HG03558 (cell line): ENCODE results near the gene KLK15.

Experiments
- ATAC-seq: cut with Tn5 transposase; IDR thresholded peaks from one replicate; pipeline ENCODE4 v1.9.1; 2021; ENCODE audit warnings: moderate number of reproducible peaks; ENCODE audit not compliant: unreplicated experiment; ENCODE audit errors: extremely low read depth

The KLK15 gene

DNA sequence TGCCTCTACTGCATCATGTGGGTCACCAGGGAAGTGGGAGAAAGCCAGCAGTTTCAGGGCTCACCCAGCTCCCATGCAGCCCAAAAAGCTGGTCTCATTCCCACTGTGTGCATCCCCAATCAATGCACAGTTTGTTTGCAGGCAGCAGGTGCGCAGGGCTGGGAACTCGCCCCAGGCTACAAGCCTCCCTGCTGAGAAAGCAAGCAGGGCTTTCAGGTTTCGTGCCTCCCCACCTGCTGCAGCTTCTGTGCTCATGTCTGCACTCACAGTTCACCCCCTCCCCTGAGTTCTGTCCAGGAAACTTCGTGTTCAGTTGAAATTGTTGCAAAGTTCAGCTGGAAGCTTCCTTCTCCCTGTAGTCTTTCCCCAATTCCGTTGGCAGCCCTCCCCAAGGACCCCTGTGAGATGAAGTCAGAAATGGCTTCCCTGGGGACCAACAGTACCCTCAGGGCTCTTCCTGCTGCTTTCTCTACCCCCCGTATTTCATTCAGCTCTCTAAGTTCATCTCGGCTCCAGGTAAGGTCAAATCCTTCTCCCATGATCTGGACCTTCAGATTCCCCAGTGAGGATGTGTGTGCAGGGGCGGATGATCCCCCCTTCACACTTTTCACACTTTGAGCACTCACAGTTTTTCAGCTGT is 11.0 kb upstream of the KLK15 start:
- no peak for ATAC-seq

DNA sequence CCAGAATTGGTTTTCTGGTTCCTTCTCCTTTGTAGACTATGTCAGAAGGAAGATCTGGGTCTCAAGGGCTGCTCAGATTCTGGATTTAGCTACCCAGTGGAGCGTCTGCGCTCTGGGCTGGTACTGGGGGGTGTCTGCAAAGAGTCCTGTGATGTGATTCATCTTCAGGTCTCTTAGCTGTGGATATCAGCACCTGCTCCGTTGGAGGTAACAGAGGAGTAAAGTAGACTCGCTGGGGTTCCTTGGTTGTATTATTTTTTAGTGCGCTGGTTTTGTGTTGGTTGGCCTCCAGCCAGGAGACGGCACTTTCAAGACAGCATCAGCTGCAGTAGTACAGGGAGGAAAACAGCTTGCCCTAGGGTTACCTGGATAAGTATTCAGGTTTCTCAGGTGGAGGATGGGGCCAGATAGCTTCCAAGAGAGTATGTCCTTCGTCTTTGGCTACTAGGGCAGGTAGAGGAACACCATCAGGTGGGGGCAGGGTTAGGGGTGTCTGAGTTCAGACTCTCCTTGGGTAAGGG is 10.4 kb upstream of the KLK15 start:
- no peak for ATAC-seq

DNA sequence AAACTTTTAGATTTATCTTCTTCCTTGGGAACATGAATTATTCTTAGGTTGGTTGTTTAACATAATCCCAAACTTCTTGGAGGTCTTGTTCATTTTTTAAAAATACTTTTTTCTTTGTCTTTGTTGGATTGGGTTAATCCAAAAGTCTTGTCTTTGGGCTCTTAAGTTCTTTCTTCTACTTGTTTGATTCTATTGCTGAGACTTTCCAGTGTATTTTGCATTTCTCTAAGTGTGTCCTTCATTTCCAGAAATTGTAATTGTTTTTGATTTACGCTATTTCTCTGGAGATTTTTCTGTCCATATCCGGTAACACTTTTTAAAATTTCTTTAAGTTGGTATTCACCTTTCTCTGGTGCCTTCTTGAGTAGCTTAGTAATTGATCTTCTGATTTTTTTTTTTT is 9.8 kb upstream of the KLK15 start:
- no peak for ATAC-seq

DNA sequence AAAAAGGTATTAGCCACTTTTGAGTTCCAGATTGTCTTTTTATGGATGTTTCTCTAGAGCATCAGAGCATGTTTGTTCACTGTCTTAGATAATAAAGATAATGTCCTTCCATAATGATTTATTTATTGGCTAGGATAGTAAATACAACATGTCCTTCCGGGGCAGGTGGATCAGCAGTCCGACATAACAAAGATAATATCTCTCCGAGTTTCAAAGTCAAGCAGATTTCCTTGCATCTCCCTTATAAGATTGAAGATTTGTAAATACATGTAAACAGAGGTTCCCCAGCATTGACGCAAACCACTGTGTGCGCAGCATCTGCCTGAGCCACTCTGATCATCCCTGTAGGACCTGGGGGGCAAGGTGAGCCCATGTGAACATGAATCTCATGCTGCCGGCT is 8.8 kb upstream of the KLK15 start:
- ATAC-seq = no peak

DNA sequence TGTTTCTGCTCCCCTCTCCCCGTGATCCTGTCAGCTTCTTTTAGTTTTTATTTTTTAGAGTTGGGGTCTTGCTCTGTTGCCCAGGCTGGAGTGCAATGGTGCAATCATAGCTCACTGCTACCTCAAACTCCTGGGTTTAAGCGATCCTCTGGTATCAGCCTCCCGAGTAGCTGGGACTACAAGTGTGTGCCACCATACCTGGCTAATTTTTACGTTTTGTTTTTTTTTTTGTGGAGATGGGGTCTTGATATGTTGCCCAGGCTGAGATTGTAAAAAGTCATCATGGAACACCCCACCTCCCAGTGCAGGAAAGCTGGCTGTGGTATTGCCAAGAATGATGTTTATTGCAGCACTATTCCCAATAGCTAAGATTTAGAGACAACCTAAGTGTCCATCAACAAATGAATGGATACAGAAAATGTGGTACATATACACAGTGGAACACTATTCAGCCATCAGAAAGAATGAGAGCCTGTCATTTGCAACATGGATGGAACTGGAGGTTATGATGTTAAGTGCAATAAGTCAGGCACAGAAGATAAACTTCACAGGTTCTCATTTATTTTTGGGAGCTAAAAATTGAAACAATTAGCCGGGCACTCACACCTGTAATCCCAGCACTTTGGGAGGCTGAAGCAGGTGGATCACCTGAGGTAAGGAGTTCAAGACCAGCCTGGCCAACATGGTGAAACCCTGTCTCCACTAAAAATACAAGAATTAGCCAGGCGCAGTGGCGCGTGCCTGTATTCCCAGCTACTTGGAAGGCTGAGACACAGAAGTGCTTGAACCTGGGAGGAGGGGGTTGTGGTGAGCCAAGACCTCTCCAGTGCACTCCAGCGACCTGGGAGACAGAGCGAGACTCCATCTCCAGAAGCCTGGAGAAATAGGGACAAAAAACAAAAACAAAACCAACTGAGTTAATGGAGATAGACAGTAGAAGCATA is 6.6 kb upstream of the KLK15 start:
- no peak for ATAC-seq

DNA sequence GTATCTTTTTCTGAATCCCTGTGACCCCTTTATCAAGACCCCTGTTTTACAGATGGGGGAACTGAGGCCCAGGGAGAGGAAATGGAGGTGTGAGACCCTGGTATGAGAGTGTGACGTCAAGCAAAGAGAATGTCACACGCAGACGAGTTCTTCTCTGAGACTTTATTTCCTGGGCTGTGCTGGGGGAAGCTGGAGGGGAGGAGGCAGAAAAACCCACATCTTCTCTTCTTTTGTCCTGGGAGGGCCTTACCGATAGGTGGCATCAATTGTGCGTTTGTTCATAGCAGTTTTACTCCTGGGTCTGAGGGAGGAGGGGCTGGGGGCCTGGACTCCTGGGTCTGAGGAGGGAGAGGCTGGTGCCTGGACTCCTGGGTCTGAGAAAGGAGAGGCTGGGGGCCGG is 4.9 kb upstream of the KLK15 start:
- no peak for ATAC-seq

DNA sequence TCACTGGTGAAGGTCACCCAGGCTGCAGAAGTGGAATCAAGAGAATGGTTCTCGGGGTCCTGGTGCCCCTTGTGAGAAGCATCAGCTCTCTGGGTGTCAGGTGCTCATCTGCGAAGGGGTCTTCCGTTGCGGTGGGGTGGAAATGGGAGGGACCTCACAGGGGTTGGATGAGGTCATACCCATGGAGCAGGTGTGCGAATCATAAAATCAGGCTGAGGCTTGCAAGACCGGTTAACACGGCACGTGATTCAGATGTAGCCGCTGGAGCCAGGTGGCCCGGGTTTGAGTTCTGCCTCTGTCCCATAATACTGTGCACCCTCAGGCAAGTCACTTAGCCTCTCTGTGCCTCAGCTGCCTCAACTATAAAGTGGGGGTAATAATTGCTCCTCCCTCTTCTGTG is 3.9 kb upstream of the KLK15 start:
- no peak for ATAC-seq

DNA sequence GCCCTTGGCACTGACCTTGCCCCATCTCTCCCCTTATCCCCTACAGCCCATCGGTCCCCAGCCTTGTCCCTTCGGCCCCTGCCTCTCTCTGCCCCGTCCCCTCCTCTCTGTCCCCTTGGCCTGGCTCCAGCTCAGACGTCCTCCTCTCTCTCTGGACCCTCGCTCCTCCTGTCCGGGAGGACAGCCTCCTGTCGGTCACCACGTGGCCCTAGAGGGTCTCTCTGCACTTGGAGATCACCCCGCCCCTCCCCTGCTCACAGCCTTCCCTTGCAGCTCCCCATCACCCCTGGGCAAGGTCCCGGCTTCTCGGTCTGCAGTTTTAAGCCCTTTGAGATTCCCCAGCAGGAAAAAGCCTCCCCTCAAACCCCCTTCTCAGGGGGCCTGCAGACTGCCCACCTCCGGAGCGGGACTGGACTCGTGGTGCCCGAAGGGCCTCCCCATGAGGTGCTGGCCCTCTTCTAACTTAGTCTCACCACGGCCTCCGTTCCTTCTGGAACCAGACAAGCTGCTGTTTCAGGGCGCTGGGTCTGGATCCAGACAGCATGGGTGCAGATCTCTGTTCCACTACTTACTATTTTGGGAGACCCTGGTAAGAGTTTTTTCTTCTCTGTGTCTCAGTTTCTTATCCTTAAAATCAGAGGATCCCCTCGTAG is 3.3 kb upstream of the KLK15 start:
- ATAC-seq = no peak

DNA sequence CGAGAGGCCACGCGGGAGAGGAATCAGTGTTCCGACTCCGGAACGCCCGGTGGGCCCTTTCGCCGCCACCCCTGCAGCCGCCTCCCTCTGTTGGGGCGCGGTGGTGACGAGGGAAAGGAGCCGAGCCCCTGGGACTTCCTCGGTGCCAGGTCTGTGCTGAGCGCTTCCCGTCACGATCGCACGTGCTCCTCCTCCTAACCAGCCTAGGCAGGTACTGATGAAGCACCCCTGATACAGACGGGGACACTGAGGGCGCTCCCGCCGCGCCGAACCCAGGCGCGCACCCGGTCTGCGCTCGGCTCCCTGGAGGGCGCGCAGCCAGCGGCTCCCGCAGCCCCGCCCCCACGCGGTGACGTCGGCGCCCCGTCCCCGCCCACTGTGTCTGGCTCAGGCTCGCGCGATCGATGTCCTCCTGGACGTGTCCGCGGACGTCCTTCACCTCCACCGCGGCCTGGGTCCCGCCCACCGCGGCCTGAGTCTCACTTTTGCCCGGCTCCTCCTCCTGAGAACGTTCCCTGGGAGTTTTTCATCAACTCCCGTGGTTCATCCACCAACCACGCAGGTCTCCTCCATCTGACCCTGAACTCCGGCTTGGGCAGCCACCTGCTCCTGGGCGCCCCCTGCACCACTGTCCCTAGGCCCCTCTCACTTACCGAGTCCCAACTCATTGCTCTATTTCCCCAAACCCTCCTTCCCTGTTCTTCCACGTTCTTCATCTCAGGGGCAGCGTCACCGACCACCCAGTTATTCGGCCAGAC is 2.6 kb upstream of the KLK15 start:
- ATAC-seq = peak; percentile 62

DNA sequence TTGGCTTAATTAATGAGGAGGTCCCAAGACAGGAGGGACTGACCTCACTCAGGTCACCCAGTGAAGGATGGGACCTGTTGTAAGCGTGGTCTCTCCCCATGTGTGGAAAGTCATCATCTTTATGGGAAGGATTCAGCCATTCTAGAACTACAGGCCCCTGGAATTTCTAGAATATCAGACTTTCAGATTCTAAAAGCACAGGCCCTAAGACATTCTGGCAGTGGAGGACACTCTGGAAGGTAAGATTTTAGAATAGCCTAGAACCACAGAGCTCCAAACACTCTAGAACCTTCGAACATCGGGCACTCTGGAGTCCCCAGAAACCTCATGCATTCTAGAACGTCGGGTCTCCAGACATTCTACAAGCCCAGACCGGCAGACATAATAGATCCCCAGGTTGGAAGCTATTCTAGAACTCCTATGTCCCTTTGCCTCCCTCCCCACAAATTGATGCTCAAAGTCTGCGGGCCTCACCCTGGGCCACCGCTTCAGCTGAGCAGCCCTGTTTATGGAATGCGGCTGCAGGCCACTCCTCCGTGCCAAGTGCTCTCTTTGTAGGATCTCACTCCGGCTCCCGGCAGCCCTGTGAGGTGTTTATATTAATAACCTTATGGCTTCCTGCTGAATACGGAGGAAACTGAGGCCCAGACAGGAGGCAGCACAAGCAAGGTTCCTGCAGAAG is 1.9 kb upstream of the KLK15 start:
- ATAC-seq = no peak

DNA sequence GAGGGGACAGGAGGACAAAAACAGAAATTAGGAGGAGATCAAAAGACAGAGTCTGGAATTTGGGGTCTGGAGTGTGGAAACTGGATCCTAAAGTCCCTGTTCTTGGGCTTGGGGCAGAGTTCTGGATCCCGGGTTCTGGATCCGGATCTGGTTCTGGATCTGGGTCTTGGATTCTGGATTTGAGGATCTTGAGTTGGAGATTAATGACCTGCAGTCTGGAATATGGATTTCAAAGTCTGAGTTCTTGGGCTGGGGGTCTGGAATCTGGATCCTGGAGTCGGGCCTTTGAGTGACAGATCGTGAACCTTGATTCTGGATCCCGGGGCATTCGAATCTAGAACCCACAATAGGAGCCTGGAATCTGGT is 411 bp upstream of the KLK15 start:
- ATAC-seq = no peak

DNA sequence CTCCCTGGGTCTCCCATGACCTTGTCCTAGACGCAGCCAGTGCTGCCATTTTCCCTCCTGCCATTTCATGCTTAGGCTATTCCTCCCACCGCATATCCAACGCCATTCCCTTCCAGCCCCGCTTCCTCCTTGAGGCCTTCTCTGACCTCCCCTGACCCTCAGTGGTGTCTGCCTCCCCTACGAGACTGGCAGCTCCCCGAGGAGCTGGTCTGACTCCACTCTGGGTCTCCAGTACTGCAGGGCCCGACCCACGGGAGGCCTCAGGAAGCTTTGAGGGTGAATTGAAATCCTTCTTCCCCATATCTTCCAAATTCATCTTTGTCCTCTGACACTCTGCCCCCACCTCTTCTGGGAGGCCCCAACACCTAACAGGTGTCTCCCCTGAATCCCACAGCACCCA is 708 bp downstream of the KLK15 start:
- ATAC-seq = no peak

DNA sequence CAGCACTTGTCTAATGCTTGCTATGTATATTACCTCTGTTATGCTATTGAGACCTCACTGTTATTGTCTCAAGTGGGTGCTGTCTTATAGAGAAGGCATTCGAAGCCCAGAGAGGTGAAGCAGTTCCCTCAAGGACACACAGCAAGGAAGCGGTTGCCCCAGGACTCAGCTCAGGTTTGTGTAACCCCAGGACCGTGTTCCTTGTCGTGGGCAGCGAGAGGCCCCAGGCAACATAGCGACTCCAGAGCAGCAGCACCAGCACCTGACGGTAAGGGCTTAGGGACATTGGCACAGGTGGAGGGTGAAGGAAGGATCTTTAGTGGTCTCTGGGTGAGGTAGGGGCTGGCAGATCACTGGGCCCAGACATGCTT is 2.4 kb downstream of the KLK15 start:
- no peak for ATAC-seq

DNA sequence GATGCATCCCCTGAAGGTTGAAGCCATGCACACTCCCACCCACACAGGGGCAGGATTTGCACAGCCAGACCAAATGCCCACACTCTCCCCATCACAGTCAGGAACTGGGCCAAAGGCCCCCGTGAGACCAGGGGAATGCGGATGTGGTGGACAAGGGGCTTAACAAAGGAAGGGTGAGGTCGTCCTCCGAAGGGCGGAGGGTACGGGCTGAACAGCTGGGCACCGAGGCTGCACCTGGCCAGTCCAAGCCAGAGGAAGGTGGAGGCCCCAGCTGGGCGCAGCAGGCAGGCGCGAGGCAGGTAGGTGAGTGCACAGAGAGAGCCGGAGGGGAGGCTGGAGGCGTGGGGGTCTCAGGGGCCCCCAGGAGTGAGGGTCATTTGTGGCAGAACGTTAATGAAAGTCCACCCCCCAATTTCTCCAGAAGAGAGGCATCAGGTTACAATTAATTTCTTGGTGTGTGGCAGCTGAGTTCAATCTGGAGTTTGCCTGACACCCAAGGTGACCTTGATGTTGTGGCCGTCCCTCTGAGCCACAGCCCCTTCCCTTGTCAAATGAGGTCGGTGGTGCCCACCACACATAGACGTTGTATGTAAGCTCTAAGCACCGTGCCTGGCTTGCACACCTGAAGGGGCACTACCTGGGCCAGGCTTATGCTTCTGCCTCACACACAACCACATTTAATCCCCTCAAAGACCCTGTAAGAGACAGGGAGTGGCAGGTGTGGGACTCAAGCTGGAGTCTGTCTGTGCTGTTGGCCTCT is 2.9 kb downstream of the KLK15 start:
- ATAC-seq = no peak

DNA sequence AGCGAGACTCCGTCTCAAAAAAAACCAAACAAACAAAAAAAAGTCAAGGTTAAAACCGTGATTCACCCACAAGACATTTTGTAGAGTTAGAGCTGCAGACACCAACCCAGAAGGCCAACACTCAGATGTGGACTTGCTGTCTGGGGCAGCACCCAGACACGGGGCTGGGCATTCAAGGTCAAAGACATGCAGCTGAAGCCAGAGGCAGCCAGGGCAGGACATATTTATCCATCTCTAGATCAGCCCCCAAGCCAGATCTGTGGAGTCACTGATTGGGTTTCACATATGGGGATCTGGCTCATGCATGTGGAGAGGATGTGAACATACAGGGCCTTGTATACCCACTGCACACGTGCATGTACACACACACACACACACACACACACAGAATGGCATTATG is 3.6 kb downstream of the KLK15 start:
- no peak for ATAC-seq

DNA sequence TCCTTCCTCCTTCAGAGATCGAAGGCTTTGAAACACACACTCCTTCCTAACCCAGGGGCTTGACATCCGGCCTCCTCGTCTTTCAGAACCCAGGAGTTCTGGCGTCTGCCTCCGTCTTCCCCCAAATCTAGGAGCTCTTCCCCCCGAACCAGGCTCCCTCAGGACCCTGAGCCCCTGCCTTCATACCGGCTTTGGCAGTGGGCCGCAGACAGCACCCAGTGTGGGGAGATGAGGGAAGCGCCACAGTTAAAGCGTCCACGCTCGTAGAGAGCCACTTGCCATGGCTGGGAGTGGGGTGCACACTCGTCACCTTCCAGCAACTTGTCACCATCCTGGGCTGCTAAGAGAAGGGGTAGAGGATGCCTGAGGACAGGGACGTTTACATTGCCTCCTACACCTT is 5.9 kb downstream of the KLK15 start:
- ATAC-seq = no peak

DNA sequence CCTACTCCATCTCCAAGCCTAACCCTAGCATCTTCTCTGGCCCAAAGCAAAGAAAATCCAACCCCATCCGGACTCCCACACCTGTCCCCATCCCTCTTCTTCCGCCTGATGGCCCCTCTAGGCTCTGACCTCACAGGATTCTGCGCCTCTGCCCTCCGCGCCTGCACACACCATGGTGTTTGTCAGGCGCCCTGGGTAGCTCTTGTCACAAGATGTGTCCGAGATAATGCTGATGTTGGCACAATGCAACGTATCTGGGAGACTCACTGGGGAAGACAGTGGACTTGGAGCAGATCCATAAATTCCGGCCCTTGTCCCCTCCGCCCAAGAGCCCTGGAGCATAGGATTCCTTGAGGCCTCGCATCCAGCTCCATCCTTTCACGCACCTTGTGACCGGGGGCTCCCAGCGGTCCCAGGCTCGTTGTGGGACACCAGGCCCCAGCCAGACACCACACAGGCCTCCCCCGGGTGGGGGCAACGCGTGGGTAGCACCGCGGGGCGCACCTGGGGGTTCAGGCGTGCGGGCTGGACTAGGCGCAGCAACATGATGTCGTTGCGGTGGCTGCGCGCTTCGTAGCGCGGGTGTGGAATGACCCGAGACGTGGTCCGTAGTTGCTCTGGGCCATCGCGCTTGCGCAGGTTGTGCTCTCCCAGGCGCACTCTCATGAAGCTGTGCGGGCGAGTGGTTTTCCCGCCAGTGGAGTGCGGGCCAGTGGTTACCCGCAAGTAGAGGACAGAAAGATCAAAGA is 6.7 kb downstream of the KLK15 start:
- no peak for ATAC-seq

DNA sequence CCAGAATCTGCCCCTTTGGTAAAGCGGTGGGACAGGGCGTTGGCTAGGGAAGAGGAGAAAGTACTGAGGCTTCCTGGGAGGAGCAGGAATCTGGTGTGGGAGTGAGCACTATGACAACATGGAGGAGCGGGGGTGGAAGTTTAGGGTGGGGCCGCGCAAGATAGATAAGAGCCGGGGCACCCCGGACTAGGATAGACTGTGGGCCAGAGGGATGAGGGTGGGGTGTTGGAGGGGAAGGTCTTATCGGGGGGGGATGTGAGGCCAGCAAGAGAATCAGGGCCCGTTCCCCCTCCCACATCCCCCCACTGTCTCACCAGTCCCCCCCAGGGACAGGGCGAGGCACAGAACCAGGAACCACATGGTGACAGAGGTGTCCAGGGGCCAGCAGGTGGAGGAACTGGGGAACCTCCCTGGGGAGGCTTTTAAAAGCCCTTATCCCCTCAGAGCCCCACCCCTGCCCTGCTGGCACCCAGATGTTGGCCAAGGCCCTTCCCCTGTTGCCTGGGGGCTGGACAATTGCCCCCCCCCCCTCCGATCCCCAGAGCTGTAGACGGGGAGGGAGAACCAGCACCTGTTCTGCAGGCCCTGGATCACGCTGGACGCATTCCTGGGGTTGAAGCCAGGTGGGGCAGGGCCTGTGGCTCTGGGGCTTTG is 9.9 kb downstream of the KLK15 start, which contains the start of gene KLK1:
Gene KLK1, minus strand, starts transcription at position 399 of the 654 bp plus-strand sequence. Its CDS starts 39 bp downstream, at position 360.
- ATAC-seq = no peak
